Body of pancreas (tissue), 4 donors: ENCODE measurements around the gene ZNF394. TPM values are rescaled to one million over a fixed set of nuclear protein-coding genes. Genes with fewer than 3 reads are reported as not detected.

Experiments used
- ATAC-seq: fragments of 150-250 bp; one replicate; pipeline ENCODE4 v1.9.1; 2016
- DNase-seq, 4 donors: peaks; one replicate each; pipeline ENCODE4 v3.0.0-alpha.2; 2019
- H3K27ac ChIP-seq, 4 donors: fragments of 200-600 bp; sonication (generic); 1 replicate in 3 of 4; 2 replicates in 1 of 4; pipeline versions ENCODE4 v1.5.1 to v1.6.1; 2016 to 2019; ENCODE audit warnings: mild to moderate bottlenecking in 1 of 4, mixed read lengths in 1 of 4, moderate library complexity in 1 of 4
- H3K27me3 ChIP-seq, 2 donors: fragments of 200-600 bp; sonication (generic); one replicate each; pipeline ENCODE4 v1.6.0; 2016; ENCODE audit warnings: mild to moderate bottlenecking in 1 of 2
- H3K36me3 ChIP-seq, 2 donors: fragments of 200-600 bp; sonication (generic); replicated peaks in 1 of 2; 2 replicates each; pipeline ENCODE4 v1.5.1; 2016; ENCODE audit warnings: low read depth in 2 of 2; ENCODE audit not compliant: insufficient read depth in 1 of 2
- H3K4me1 ChIP-seq: fragments of 200-600 bp; sonication (generic); one replicate; pipeline ENCODE4 v1.6.0; 2016
- H3K4me3 ChIP-seq, 2 donors: fragments of 200-600 bp; sonication (generic); 1 replicate in 1 of 2; 2 replicates in 1 of 2; pipeline ENCODE4 v1.5.1; 2016 to 2019
- H3K9me3 ChIP-seq, 3 donors: fragments of 200-600 bp; sonication (generic); 1 replicate in 2 of 3; 2 replicates in 1 of 3; pipeline ENCODE4 v1.5.1; 2016
- POLR2A ChIP-seq, 3 donors: fragments of 450-650 bp; IDR thresholded peaks; one replicate each; pipeline ENCODE4 v1.6.1; 2016; ENCODE audit warnings: antibody characterized with exemption in 3 of 3, mild to moderate bottlenecking in 2 of 3
- WGBS, 2 donors: methylation state at CpG; one replicate each; pipeline ENCODE4 v1.1.5; 2017; 5-methylcytosine and 5-hydroxymethylcytosine counted together
- intact Hi-C: fragments of 100-400 bp; cut with DNase I; formaldehyde crosslinking; loops from one replicate; pipeline ENCODE4 v1.15.1; 2023
- total RNA-seq, 2 donors: library from RNA; depleted of rRNA; stranded (reverse); fragments of >200 nt; gene quantifications; one replicate each; pipeline ENCODE4 v1.1.0, GENCODE V29; 2016
- TF ChIP-seq, protein P1 (sequence below), 7 experiments: fragments of 450-650 bp in 4 of 7; fragments of 200-600 bp in 3 of 7; sonication (generic) in 3 of 7; IDR thresholded peaks; one replicate each; pipeline ENCODE4 v1.5.1; 2016 to 2019; ENCODE audit warnings: antibody characterized with exemption in 7 of 7

ZNF394 gene
- total RNA-seq, 2 donors from 2014 or later = 18.7 to 21.4 TPM

DNA sequence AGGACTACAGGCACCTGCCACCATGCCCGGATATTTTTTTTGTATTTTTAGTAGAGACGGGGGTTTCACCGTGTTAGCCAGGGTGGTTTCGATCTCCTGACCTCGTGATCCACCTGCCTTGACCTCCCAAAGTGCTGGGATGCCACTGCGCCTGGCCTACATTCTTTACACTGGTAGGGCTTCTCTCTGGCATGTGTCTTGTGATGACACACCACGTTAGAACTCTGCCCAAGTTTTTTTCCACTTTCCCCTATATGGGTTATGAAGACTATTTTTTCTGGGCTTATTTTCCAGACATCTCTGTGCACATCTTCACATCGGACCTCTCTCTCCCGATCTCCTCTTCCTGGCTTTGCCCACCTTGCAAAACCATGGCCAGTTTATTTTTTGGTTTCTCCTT lies 41.1 kb upstream of the ZNF394 start:
- peaks cover 0 to 21% (median 0%) of the 10 kb centered on the region in 3 donors for H3K9me3 ChIP-seq
- H3K4me1 ChIP-seq = no peaks in the 10 kb centered on the region
- TF ChIP-seq, protein P1, sequence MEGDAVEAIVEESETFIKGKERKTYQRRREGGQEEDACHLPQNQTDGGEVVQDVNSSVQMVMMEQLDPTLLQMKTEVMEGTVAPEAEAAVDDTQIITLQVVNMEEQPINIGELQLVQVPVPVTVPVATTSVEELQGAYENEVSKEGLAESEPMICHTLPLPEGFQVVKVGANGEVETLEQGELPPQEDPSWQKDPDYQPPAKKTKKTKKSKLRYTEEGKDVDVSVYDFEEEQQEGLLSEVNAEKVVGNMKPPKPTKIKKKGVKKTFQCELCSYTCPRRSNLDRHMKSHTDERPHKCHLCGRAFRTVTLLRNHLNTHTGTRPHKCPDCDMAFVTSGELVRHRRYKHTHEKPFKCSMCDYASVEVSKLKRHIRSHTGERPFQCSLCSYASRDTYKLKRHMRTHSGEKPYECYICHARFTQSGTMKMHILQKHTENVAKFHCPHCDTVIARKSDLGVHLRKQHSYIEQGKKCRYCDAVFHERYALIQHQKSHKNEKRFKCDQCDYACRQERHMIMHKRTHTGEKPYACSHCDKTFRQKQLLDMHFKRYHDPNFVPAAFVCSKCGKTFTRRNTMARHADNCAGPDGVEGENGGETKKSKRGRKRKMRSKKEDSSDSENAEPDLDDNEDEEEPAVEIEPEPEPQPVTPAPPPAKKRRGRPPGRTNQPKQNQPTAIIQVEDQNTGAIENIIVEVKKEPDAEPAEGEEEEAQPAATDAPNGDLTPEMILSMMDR (IDR thresholded peaks at IDR 0.05) = no peak
- no peak for TF ChIP-seq POLR2A (IDR thresholded peaks at IDR 0.05)
- no peak for ATAC-seq
- DNase-seq = no peak
- H3K27ac ChIP-seq = no peak overlapping the region
- H3K36me3 ChIP-seq = no peaks in the 10 kb centered on the region
- 87 to 92% methylated on average over 9 of the region's 9 CpGs for WGBS, 2 donors
- H3K27me3 ChIP-seq = no peaks in the 10 kb centered on the region
- intact Hi-C loops = no loop called here
- H3K4me3 ChIP-seq = no peak overlapping the region

DNA sequence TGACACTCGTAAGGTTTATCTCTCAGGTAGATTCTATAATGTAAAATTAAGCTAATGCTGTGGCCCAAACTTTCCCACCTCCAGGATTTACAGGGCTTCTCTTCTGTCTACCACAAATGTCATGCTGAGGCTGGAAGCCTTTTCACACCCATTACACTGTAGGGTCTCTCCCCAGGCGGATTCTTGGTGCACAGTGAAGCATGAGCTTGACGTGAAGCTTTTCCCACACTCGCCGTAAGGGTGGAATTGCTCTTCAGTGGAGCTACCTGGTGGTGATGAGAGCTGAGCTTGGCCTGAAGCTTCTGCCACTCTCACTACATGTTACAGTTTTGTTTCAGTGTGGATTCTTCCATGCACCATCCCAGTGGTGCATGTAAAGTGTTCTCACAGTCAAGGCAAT lies 40.5 kb upstream of the ZNF394 start:
- no peak overlapping the region for H3K4me3 ChIP-seq
- WGBS, 2 donors = 95 to 98% methylated on average over 5 of the region's 5 CpGs
- DNase-seq (no peak), ATAC-seq (no peak)
- H3K27ac ChIP-seq = no peak overlapping the region
- TF ChIP-seq, protein P1 (IDR thresholded peaks at IDR 0.05) = no peak
- no peak for TF ChIP-seq POLR2A (IDR thresholded peaks at IDR 0.05)
- intact Hi-C loops = no loop called here
- no peaks in the 10 kb centered on the region for H3K27me3 ChIP-seq
- H3K36me3 ChIP-seq = no peaks in the 10 kb centered on the region
- H3K4me1 ChIP-seq = no peaks in the 10 kb centered on the region
- peaks cover 0 to 21% (median 0%) of the 10 kb centered on the region in 3 donors for H3K9me3 ChIP-seq

DNA sequence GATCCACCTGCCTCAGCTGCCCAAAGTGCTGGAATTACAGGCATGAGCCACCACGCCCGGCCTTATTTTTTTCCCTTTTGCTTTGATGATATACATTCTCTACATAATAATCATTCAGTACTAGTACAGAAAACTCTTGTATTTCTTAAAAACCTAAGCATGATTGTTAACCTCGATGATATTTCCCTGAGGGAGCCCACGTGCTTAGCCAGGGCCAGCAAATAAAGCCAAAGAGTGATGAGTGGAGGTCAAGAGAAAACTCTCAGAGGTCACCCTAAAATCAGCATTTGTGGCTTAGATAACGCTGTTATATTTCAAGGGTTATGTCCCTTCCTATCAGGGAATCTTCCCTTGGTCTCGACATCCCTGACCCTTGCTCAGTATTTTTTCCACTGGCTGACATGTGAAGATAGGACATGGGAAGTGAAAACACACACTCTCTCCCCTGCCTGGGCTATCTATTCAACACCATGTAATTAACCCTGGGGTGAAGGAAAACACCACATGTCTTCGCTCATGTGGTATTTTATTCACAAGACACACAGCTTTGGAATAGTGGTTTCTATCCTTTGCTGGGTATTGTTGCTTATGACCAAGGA lies 39.2 kb upstream of the ZNF394 start:
- intact Hi-C loops = no loop called here
- no peaks in the 10 kb centered on the region for H3K27me3 ChIP-seq
- no peak overlapping the region for H3K27ac ChIP-seq
- WGBS, 2 donors = 74 to 83% methylated on average over 7 of the region's 7 CpGs
- ATAC-seq (no peak), DNase-seq (no peak)
- no peaks in the 10 kb centered on the region for H3K4me1 ChIP-seq
- H3K9me3 ChIP-seq = peaks cover 0 to 21% (median 0%) of the 10 kb centered on the region in 3 donors
- H3K4me3 ChIP-seq = no peak overlapping the region
- no peaks in the 10 kb centered on the region for H3K36me3 ChIP-seq
- no peak for TF ChIP-seq POLR2A (IDR thresholded peaks at IDR 0.05)
- TF ChIP-seq, protein P1 (IDR thresholded peaks at IDR 0.05) = no peak

DNA sequence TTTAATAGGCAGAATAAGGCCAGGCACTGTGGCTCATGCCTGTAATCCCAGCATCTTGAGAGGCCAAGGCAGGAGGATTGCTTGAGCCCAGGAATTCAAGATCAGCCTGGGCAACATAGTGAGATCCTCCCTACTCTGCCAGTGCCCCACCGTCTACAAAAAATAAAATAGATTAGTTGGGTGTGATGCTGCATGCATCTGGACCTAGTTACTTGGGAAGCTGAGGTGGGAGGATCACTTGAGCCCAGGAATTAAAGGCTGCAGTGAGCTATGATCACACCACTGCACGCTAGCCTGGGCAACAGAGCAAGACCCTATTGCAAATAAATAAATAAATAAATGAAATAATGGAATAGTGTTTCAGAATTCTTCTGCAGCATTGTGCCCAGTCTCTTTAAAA lies 35.6 kb upstream of the ZNF394 start:
- Histone ChIP-seq H3K27me3 (no peaks in the 10 kb centered on the region), H3K27ac (no peak overlapping the region), H3K4me3 (no peak overlapping the region), H3K9me3 (peaks cover 0 to 30% (median 0%) of the 10 kb centered on the region in 3 donors), H3K36me3 (peaks cover 0 to 5% of the 10 kb centered on the region in 2 donors), H3K4me1 (no peaks in the 10 kb centered on the region)
- intact Hi-C loops = no loop called here
- no peak for TF ChIP-seq POLR2A (IDR thresholded peaks at IDR 0.05)
- TF ChIP-seq, protein P1 (IDR thresholded peaks at IDR 0.05) = no peak
- ATAC-seq (no peak), DNase-seq (no peak)
- 94 to 96% methylated on average over 2 of the region's 2 CpGs for WGBS, 2 donors

DNA sequence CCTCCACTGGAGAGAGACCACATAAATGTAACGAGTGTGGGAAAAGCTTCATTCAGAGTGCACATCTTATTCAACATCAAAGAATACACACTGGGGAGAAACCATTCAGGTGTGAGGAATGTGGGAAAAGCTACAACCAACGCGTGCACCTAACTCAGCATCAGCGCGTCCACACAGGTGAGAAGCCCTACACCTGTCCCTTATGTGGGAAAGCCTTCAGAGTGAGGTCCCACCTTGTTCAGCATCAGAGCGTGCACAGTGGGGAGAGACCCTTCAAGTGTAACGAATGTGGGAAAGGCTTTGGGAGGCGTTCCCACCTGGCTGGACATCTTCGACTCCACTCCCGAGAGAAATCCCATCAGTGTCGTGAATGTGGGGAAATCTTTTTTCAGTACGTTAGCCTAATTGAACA lies 31.3 kb upstream of the ZNF394 start:
- Histone ChIP-seq H3K9me3 (peaks cover 0 to 32% (median 0%) of the 10 kb centered on the region in 3 donors), H3K27me3 (no peaks in the 10 kb centered on the region), H3K36me3 (peaks cover 0 to 11% of the 10 kb centered on the region in 2 donors), H3K27ac (no peak overlapping the region), H3K4me3 (no peak overlapping the region), H3K4me1 (no peaks in the 10 kb centered on the region)
- no peak for ATAC-seq
- 97% methylated on average over 12 of the region's 12 CpGs for WGBS, 2 donors
- TF ChIP-seq, protein P1 (IDR thresholded peaks at IDR 0.05) = no peak
- TF ChIP-seq POLR2A (IDR thresholded peaks at IDR 0.05) = no peak
- DNase-seq = no peak
- intact Hi-C loops = no loop called here
